ENCODE measurements around the gene HS6ST3. TPM values are rescaled to one million over a fixed set of nuclear protein-coding genes. Genes with fewer than 3 reads are reported as not detected.

Gene HS6ST3
- total RNA-seq, 1 donor from 2014 or later = 4.7 TPM

DNA sequence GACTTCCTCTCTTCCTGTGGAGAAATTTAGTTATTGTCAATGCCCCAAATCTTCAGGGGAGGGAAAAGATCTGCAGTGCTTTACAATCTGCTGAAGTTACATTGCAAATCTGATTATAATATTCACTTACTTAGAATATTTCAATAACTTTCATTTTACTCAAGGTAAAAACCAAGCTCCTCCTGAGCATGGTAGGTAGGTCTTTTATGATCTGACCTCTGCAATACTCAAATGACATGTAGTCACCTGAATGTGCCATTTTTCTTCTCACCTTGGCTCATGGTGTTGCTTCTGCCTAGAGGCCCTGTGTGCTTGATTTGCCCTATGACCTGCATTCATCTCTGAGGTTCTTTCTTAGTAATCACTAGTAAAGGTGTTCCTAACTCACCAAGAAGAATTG lies 331.4 kb downstream of the HS6ST3 start:
- Mint-ChIP-seq H3K27me3 (no peaks in the 10 kb centered on the region), H3K27ac (no peak overlapping the region), H3K36me3 (no peaks in the 10 kb centered on the region), H3K4me3 (no peak overlapping the region), H3K9me3 (no peaks in the 10 kb centered on the region), H3K4me1 (ENCODE audit: unreplicated experiment) (no peaks in the 10 kb centered on the region)
- TF ChIP-seq, protein P1, sequence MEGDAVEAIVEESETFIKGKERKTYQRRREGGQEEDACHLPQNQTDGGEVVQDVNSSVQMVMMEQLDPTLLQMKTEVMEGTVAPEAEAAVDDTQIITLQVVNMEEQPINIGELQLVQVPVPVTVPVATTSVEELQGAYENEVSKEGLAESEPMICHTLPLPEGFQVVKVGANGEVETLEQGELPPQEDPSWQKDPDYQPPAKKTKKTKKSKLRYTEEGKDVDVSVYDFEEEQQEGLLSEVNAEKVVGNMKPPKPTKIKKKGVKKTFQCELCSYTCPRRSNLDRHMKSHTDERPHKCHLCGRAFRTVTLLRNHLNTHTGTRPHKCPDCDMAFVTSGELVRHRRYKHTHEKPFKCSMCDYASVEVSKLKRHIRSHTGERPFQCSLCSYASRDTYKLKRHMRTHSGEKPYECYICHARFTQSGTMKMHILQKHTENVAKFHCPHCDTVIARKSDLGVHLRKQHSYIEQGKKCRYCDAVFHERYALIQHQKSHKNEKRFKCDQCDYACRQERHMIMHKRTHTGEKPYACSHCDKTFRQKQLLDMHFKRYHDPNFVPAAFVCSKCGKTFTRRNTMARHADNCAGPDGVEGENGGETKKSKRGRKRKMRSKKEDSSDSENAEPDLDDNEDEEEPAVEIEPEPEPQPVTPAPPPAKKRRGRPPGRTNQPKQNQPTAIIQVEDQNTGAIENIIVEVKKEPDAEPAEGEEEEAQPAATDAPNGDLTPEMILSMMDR (conservative IDR thresholded peaks at IDR 0.05) = no peak
- DNase-seq (ENCODE audit: extremely low spot score, unreplicated experiment) = no peak

DNA sequence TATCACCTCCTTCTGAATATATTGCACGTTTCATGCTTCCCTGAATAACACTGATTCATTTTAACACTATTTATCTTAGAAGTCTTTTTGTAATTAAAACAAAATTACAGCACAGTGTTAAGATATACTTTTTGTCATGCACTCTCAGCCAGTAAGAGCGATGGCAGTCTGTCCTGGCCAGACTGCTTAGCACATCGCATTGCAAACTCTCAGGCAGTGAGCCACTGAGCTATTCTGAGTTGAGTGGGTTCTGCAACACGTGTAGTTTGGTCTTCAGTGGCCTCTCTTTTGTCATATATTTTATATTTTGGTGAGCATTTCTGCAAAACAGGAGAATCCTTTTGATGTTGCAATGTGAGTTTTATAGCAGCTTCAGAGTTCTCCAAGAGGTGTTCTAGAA lies 332.1 kb downstream of the HS6ST3 start:
- Mint-ChIP-seq H3K4me1 (ENCODE audit: unreplicated experiment) (no peaks in the 10 kb centered on the region), H3K36me3 (no peaks in the 10 kb centered on the region), H3K9me3 (no peaks in the 10 kb centered on the region), H3K27me3 (no peaks in the 10 kb centered on the region), H3K4me3 (no peak overlapping the region), H3K27ac (no peak overlapping the region)
- TF ChIP-seq, protein P1 (conservative IDR thresholded peaks at IDR 0.05) = no peak
- no peak for DNase-seq (ENCODE audit: extremely low spot score, unreplicated experiment)

DNA sequence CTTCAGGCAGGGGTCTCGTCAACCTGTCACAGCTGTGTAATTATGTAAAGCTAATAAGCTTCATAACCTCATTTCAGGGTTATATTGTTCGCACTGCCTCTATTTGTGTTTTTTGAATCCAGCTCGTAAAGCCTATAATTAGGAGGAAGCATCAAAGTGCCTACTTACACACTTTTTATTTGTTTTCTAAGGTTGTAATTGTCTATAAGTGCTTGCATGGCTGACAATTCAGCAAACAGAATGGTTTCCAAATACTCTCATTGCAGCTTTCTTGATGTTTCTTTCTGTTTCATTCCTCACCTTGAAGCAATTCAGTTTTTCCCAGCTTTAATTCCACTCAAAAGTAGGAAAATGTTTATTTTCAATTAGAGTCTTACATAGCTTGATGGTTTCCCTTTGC lies 336.3 kb downstream of the HS6ST3 start:
- Mint-ChIP-seq H3K4me1 (ENCODE audit: unreplicated experiment) (no peaks in the 10 kb centered on the region), H3K9me3 (no peaks in the 10 kb centered on the region), H3K27ac (no peak overlapping the region), H3K36me3 (no peaks in the 10 kb centered on the region), H3K27me3 (no peaks in the 10 kb centered on the region), H3K4me3 (no peak overlapping the region)
- TF ChIP-seq, protein P1 (conservative IDR thresholded peaks at IDR 0.05) = no peak
- no peak for DNase-seq (ENCODE audit: extremely low spot score, unreplicated experiment)

DNA sequence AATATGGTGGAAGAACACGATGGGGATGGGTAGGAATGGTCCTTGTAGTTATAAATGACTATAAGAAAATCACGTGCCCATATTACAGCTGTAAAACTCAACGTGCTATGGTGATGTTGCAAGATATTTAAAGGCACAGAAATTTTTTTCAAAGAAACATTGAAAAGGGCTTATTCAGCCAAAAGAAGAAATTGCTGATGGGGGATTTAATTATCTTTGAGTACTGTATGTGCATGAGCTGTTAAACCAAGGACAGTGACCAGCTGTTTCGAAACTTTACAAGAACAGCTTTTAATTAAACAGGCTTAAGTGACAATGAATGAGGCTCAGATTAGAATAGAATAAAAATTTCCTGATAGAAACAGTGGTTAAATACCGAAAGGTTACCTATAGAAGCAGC lies 339.0 kb downstream of the HS6ST3 start:
- Mint-ChIP-seq H3K9me3 (no peaks in the 10 kb centered on the region), H3K36me3 (no peaks in the 10 kb centered on the region), H3K4me3 (no peak overlapping the region), H3K27me3 (no peaks in the 10 kb centered on the region), H3K27ac (no peak overlapping the region), H3K4me1 (ENCODE audit: unreplicated experiment) (no peaks in the 10 kb centered on the region)
- DNase-seq (ENCODE audit: extremely low spot score, unreplicated experiment) = no peak
- TF ChIP-seq, protein P1 (conservative IDR thresholded peaks at IDR 0.05) = no peak

DNA sequence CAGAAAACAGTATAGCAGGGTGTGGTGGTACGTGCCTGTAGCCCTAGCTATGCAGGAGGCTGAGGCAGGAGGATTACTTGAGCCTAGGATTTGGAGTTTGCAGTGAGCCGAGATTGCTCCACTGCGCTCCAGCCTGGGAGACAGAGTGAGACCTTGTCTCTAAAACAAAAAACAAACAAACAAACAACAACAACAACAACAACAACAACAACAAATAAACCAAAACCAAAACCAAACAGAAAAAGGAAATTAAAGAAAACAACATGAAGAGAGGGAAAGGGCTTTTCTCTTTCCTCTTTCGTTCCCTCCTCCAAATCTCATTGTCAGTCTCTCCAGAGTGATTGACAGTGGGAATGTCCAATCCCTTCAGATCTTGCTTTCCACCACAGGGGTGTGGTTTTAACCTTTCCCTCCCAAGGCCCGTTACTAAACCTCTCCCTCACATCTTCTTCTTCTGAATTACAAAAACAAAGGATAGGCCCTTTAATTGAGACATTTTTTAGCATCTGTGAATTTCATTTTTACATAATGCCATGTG lies 341.2 kb downstream of the HS6ST3 start:
- TF ChIP-seq, protein P1 (conservative IDR thresholded peaks at IDR 0.05) = no peak
- H3K36me3 Mint-ChIP-seq = no peaks in the 10 kb centered on the region
- H3K4me1 Mint-ChIP-seq (ENCODE audit: unreplicated experiment) = no peaks in the 10 kb centered on the region
- no peaks in the 10 kb centered on the region for H3K27me3 Mint-ChIP-seq
- no peaks in the 10 kb centered on the region for H3K9me3 Mint-ChIP-seq
- DNase-seq (ENCODE audit: extremely low spot score, unreplicated experiment) = no peak
- no peak overlapping the region for H3K27ac Mint-ChIP-seq
- H3K4me3 Mint-ChIP-seq = no peak overlapping the region

DNA sequence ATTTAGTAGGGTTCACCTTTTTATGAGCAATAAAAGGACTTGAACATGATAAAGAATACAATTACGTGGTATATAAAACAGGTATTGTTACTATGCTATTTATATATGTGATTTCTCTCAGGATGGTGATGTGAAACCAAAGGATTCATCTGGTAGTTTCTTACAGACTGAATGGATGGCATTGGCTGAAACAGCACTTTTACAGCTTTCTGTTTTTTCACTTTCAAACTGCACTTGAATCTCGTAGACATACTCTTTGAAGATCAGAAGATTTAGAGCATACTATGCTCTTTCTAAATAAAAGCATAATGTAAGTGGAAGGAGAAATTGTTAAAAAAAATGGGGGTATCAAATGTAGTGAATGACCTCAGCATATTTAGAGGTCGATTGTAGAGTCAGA lies 354.8 kb downstream of the HS6ST3 start:
- TF ChIP-seq, protein P1 (conservative IDR thresholded peaks at IDR 0.05) = no peak
- no peak for DNase-seq (ENCODE audit: extremely low spot score, unreplicated experiment)
- Mint-ChIP-seq H3K27me3 (no peaks in the 10 kb centered on the region), H3K4me1 (ENCODE audit: unreplicated experiment) (peaks cover 5% of the 10 kb centered on the region), H3K36me3 (peaks cover 5% of the 10 kb centered on the region), H3K9me3 (no peaks in the 10 kb centered on the region), H3K4me3 (no peak overlapping the region), H3K27ac (no peak overlapping the region)
